ENCODE measurements around the gene SORL1.
"Not testable (repeated sequence)": the region's sequence is repeated elsewhere in the genome, so short reads cannot be mapped to it uniquely, and the experiment has no call there.

SORL1 gene

GRCh38 chr11:121451986-121452608 lies at the start of gene SORL1:
Gene SORL1, plus strand, starts transcription at chr11:121452314. Its CDS starts 18 bp downstream, at chr11:121452332.
- DNase-seq (ENCODE audit: low read depth), result peak; percentile 41

- no peak for DNase-seq (ENCODE audit: low read depth)
Observed at GRCh38 chr11:121405646-121406045, 46.5 kb upstream of the SORL1 start.

- no peak for DNase-seq (ENCODE audit: low read depth)
Observed at GRCh38 chr11:121406291-121406690, 45.8 kb upstream of the SORL1 start.

GRCh38 chr11:121408830-121409229 lies 43.3 kb upstream of the SORL1 start:
- DNase-seq (ENCODE audit: low read depth), result no peak

GRCh38 chr11:121410041-121410440 lies 42.1 kb upstream of the SORL1 start:
- DNase-seq (ENCODE audit: low read depth), result not testable (repeated sequence)

GRCh38 chr11:121411330-121411729 lies 40.8 kb upstream of the SORL1 start:
- not testable (repeated sequence) for DNase-seq (ENCODE audit: low read depth)

GRCh38 chr11:121412000-121412587 lies 40.0 kb upstream of the SORL1 start:
- DNase-seq (ENCODE audit: low read depth), result no peak

- DNase-seq (ENCODE audit: low read depth), result no peak
Observed at GRCh38 chr11:121412711-121413415, 39.3 kb upstream of the SORL1 start.

- DNase-seq (ENCODE audit: low read depth), result no peak
Observed at GRCh38 chr11:121414141-121414913, 37.8 kb upstream of the SORL1 start.

GRCh38 chr11:121415856-121416255 lies 36.3 kb upstream of the SORL1 start:
- no peak for DNase-seq (ENCODE audit: low read depth)

- DNase-seq (ENCODE audit: low read depth), result peak; percentile 84
Observed at GRCh38 chr11:121417055-121417551, 35.0 kb upstream of the SORL1 start.

GRCh38 chr11:121417607-121418006 lies 34.5 kb upstream of the SORL1 start:
- DNase-seq (ENCODE audit: low read depth), result no peak

- DNase-seq (ENCODE audit: low read depth), result no peak
Observed at GRCh38 chr11:121418625-121419114, 33.4 kb upstream of the SORL1 start.

- DNase-seq (ENCODE audit: low read depth), result no peak
Observed at GRCh38 chr11:121419836-121420235, 32.3 kb upstream of the SORL1 start.

- no peak for DNase-seq (ENCODE audit: low read depth)
Observed at GRCh38 chr11:121420398-121420797, 31.7 kb upstream of the SORL1 start.

- no peak for DNase-seq (ENCODE audit: low read depth)
Observed at GRCh38 chr11:121421149-121421901, 30.8 kb upstream of the SORL1 start.

GRCh38 chr11:121422675-121423074 lies 29.4 kb upstream of the SORL1 start:
- no peak for DNase-seq (ENCODE audit: low read depth)

GRCh38 chr11:121425828-121426227 lies 26.3 kb upstream of the SORL1 start:
- DNase-seq (ENCODE audit: low read depth), result no peak

GRCh38 chr11:121426476-121427399 lies 25.4 kb upstream of the SORL1 start:
- DNase-seq (ENCODE audit: low read depth), result peak; percentile 5

- no peak for DNase-seq (ENCODE audit: low read depth)
Observed at GRCh38 chr11:121427400-121427744, 24.7 kb upstream of the SORL1 start.

All from iris pigment epithelial cell (primary cell).